T-helper 2 cell treated with Interferon-gamma antibody and Interleukin-4, amounts not matched to agents 100 ng/mL and 5 ng/mL, for 36 hours (primary cell): Measurements from ENCODE around the gene PTTG1. TPM values are rescaled to one million over a fixed set of nuclear protein-coding genes. Genes with fewer than 3 reads are reported as not detected.

Source experiments
- intact Hi-C: fragments of 100-400 bp; cut with micrococcal nuclease; formaldehyde crosslinking; loops from one replicate; pipeline ENCODE4 v1.15.1; 2023
- total RNA-seq: library from RNA; stranded (reverse); gene quantifications from 2 replicates; pipeline ENCODE4 v1.2.3, GENCODE V29; 2022

Gene PTTG1
- total RNA-seq, 1 donor from 2014 or later: 142 TPM

DNA sequence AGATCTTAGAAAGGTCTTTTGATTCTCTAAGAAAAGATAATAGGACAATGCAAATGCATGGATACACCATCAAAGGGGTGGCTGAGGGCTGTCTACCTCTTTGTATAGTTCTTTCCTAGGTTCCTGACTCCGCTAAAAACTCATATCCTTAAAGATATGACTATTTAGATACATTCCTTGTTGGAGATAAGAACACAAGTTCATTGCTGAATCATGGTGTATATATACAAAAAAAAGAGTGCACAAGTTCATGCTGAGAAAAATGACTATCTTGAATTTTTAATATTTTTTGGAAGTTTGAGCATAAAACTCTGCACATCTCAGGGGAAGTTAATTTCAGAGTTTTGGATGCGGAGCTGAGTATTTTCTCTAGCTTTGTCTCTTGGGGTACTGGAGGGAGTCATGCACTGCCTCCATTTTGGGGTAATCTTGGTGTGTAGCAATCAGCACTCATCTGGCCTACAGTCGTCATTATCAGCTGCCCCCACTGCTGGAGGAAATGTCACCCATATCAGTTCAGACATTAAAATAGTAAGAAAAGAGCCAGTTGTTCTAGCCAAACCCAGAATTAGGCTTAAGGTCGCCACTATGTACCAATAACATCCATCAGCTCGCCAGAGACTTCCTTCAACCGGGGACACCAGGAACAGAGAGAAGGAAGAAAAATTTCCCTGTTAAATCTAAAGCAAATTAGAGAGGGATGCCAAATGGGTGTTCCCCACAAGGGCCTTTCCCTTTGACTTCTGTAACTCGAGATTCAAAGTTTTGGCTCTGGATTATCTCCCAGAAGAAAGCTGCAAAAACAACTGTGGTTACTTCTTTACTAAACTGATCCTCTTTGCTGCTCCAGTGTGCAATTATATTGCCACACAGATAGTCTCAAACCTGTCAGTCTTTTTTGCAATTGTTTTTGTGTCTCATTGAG is 49.0 kb downstream of the PTTG1 start:
- intact Hi-C loops: no loop called here

- intact Hi-C loops: no loop called here
Observed at GRCh38 chr5:160471761-160472160, 50.1 kb downstream of the PTTG1 start.

DNA sequence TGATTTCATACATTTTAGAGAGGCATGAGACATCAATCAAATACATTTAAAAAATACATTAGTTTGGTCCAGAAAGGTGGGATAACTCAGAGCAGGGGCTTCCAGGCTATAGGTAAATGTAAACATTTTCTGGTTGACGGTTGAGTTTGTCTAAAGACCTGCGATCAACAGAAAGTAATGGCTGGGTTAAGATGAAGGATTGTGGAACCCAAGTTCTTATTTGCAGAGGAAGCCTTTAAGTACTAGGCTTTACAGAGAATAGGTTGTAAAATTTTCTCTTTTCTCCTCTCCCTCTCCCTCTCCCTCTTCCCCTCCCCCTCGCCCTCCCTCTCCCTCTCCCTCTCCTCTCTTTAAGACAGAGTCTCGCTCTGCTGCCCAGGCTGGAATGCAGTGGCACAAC is 50.8 kb downstream of the PTTG1 start:
- intact Hi-C loops: no loop called here

DNA sequence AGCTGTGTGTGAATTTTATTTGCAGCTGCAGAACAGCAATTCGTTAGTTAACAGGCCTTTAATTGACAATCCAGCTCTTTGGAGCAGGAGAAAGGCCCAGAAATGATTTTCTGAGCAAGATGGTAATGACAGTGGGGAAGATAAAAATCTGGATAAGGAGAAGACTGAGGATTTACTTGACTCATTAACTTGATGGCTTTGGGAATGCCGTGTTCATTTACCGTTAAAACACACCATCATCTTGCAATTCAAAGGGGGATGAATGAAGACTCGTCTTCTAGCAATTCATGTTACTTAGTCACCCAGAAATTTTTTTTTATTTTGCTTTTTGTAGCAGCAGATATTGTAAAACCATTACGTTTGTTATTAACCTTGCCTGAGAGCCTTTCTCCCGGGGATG is 52.0 kb downstream of the PTTG1 start:
- intact Hi-C loops: no loop called here

GRCh38 chr5:160474084-160474483 is 52.4 kb downstream of the PTTG1 start:
- intact Hi-C loops: no loop called here

DNA sequence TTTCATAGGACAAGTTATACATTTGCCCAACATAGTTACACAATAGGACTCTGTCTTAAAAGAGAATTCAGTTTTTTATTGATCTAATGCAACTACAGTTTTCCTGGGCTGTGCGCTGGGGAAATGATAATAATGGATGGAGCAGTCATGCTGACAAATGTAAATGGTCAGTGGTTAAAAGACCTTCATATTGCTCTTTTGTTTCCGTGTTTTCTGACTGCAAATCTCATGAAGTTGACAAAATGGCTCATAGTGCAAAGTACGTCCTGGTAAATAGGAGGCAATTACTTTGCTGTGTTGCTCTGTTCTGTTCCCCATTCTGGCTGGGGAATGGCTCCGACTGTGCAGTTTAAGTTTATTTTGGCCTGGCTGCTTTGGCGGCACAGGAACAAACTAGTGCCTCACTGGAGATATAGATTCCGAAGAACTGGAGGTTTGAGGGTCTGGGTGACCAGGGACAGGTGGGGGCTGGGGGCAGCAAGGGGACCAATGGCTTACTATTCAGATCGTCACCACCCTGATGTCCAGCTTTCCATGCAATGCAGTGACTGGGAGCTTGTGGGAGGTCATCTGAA is 54.3 kb downstream of the PTTG1 start:
- intact Hi-C loops: no loop called here

- intact Hi-C loops: no loop called here
Observed at GRCh38 chr5:160477266-160477970, 55.8 kb downstream of the PTTG1 start.

- intact Hi-C loops: no loop called here
Observed at GRCh38 chr5:160478163-160478562, 56.5 kb downstream of the PTTG1 start.

Other genes with a start within 250 kb of the PTTG1 start
- gene FABP6, start 192.3 kb upstream of the PTTG1 start, total RNA-seq: not detected in 2 replicates
- gene CCNJL, start 109.3 kb upstream of the PTTG1 start, total RNA-seq: not detected in 2 replicates
- gene C1QTNF2, start 51.2 kb upstream of the PTTG1 start, total RNA-seq: not detected in 2 replicates
- 1.0 TPM in 2 replicates for gene FAM200C, start 21.8 kb upstream of the PTTG1 start, total RNA-seq
- 37.8 and 40.5 TPM in 2 replicates for gene SLU7, start 2.8 kb upstream of the PTTG1 start, total RNA-seq